Measurements from ENCODE around the gene TPRG1.

GRCh38 chr3:189235214-189235613, 63.4 kb downstream of the TPRG1 start:
- TF ChIP-seq, protein P1, sequence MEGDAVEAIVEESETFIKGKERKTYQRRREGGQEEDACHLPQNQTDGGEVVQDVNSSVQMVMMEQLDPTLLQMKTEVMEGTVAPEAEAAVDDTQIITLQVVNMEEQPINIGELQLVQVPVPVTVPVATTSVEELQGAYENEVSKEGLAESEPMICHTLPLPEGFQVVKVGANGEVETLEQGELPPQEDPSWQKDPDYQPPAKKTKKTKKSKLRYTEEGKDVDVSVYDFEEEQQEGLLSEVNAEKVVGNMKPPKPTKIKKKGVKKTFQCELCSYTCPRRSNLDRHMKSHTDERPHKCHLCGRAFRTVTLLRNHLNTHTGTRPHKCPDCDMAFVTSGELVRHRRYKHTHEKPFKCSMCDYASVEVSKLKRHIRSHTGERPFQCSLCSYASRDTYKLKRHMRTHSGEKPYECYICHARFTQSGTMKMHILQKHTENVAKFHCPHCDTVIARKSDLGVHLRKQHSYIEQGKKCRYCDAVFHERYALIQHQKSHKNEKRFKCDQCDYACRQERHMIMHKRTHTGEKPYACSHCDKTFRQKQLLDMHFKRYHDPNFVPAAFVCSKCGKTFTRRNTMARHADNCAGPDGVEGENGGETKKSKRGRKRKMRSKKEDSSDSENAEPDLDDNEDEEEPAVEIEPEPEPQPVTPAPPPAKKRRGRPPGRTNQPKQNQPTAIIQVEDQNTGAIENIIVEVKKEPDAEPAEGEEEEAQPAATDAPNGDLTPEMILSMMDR (IDR thresholded peaks at IDR 0.05; ENCODE audit: insufficient read depth, low read length), result no peak
- TF ChIP-seq REST (IDR thresholded peaks at IDR 0.05; ENCODE audit: insufficient replicate concordance, low read depth) (no peak), POLR2AphosphoS5 (IDR thresholded peaks at IDR 0.05; ENCODE audit: low read depth) (no peak)
